ENCODE measurements around the gene ELANE. TPM values are rescaled to one million over a fixed set of nuclear protein-coding genes. Genes with fewer than 3 reads are reported as not detected.

Gene ELANE
- total RNA-seq, 2 experiments from 2014 or later: not detected

DNA sequence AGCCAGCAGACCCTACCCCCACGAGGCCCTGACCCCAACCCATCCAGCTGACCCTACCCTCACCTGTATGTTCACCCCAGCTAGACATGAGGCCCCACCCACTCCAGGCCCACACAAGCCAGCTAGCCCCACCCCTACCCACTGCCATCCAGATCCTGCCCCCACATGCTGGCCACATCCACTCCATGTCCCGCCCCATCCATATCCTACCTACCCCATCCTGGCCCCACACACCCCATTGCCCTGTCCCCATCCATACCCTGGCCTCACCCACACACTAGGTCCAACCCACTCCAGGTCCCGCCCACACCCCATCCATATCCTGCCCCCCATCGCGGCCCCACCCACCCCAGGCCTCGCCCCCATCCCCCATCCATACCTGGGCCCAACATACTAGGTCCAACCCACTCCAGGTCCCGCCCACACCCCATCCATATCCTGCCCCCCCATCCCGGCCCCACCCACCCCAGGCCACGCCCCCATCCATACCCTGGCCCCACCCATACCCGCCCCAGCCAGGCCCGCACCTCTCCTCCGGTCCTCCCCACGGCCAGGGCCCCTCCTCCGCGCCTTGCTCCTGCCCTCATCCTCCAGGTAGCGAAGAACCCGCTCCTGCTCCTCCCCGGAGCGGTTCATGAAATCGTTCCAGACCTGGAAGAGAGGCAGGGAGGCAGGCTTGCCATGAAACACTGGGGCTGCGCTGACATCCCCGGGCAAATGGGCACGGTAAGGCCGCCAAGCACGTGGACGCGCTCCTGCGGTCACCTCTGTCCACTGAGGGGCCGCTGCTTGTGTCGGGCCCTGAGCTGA lies 48.4 kb downstream of the ELANE start:
- H3K27ac Mint-ChIP-seq: no peak overlapping the region
- ATAC-seq (peak; percentile 72), DNase-seq (peak; percentile 58)
- H3K4me1 Mint-ChIP-seq: peaks cover 3% of the 10 kb centered on the region
- CTCF ChIA-PET: interaction anchor here (1.2 kb wide), 1 partner anchor 10 kb away, joined by 4 read pairs; no protein-coding TSS in a partner anchor
- H3K9me3 Mint-ChIP-seq (ENCODE audit: low read depth): no peaks in the 10 kb centered on the region
- H3K4me3 Mint-ChIP-seq: no peak overlapping the region
- H3K36me3 Mint-ChIP-seq: peaks cover 8% of the 10 kb centered on the region
- H3K27me3 Mint-ChIP-seq: no peaks in the 10 kb centered on the region

DNA sequence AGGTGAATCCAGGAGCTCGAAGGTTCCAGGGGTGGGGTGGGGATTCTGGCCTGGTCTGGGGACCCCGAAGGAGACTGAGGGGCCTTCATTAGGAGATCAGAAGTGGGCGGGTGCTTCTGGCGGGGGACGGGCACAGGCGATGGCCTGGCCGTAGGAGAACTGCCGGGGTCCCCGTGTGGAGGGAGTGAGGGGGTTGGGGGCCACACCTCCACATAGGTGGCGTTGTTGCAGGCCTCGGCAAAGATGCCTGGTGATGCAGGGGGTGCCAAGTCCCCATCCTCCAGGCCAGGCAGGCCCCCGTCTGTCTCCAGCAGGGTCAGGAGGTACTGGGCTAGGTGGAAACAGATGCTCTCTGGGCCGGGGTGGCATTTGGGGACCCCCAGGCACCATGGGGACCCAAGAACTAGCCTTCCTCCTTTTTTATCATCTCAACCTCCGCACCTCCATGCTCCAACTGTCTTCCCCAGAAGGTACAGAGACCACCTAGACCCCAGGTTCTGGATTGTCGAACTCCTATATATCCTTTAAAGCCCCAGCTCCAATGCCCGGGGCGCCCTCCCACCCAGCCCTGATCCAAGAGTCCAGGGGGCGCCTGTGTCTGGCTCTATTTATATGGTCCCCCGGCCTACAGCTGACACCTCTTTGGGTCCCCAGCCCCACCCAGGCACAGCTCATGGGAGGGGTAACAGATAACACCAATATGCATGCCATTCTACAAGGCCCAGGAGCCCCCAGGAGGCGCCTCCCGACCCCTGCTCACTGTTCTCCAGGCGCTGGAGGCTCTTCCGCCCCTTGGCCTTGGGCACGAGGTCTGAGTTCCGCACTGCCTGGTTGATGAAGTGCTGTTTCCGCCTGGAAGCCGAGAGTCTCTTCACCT lies 49.4 kb downstream of the ELANE start:
- H3K27ac Mint-ChIP-seq: no peak overlapping the region
- no peaks in the 10 kb centered on the region for H3K27me3 Mint-ChIP-seq
- DNase-seq (no peak), ATAC-seq (no peak)
- peaks cover 8% of the 10 kb centered on the region for H3K36me3 Mint-ChIP-seq
- CTCF ChIA-PET: interaction anchor here (1.0 to 1.2 kb wide), 2 partner anchors 8 to 9 kb away, joined by 3 to 4 read pairs; partner anchors contain the start of genes MED16 and RNU6-9
- no peaks in the 10 kb centered on the region for H3K9me3 Mint-ChIP-seq (ENCODE audit: low read depth)
- no peak overlapping the region for H3K4me3 Mint-ChIP-seq
- H3K4me1 Mint-ChIP-seq: peaks cover 4% of the 10 kb centered on the region

DNA sequence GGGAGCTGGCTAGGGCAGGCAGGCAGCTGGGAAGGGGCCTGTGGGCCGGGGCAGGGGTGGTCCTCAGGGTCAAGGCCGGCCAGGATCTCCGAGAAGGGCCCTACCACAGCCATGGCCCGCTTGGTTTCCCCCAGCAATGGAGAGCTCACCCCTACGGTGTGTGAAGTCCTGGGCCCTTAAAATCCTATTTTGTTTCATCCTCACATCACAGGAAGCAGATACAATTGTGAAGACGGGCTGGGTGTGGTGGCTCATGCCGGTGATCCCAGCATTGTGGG lies 49.9 kb downstream of the ELANE start:
- ATAC-seq: no peak
- DNase-seq: no peak
- H3K9me3 Mint-ChIP-seq (ENCODE audit: low read depth): no peaks in the 10 kb centered on the region
- H3K4me3 Mint-ChIP-seq: no peak overlapping the region
- H3K27me3 Mint-ChIP-seq: no peaks in the 10 kb centered on the region
- peaks cover 8% of the 10 kb centered on the region for H3K4me1 Mint-ChIP-seq
- peaks cover 5% of the 10 kb centered on the region for H3K36me3 Mint-ChIP-seq
- no peak overlapping the region for H3K27ac Mint-ChIP-seq
- CTCF ChIA-PET: interaction anchor here (1.0 kb wide), 1 partner anchor 9 kb away, joined by 3 read pairs; the partner anchor contains the start of genes MED16 and RNU6-9

DNA sequence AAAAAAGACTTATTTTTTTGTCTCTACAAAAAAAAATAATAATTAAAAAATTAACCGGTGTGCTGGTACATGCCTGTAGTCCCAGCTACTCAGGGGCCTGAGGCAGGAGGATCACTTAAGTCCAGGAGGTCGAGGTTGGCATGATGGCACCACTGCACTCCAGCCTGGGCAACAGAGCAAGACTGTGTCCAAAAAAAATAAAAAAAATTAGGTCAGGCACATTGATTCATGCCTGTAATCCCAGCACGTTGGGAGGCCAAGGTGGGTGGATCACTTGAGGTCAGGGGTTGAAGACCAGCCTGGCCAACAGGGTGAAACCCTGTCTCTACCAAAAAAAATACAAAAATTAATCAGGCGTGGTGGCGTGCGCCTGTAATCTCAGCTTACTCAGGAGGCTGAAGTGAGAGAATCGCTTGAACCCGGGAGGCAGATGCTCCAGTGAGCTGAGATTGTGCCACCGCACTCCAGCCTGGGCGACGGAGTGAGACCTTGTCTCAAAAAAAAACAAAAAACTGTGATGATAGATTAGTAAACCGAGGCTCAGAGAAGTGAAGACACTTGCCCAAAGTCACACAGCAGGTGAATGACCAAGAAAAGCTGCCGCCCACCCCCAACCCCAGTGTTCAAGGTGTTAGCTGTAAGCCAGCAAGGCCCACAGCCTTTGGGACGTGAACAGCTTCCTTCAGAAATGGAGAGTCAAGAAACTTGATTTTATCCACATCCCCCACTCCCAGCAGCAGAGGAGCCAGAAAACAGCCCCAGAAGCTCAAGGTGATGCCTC lies 50.5 kb downstream of the ELANE start:
- peaks cover 13% of the 10 kb centered on the region for H3K4me1 Mint-ChIP-seq
- CTCF ChIA-PET: interaction anchor here (1.0 kb wide), 1 partner anchor 9 kb away, joined by 3 read pairs; the partner anchor contains the start of genes MED16 and RNU6-9
- H3K4me3 Mint-ChIP-seq: no peak overlapping the region

DNA sequence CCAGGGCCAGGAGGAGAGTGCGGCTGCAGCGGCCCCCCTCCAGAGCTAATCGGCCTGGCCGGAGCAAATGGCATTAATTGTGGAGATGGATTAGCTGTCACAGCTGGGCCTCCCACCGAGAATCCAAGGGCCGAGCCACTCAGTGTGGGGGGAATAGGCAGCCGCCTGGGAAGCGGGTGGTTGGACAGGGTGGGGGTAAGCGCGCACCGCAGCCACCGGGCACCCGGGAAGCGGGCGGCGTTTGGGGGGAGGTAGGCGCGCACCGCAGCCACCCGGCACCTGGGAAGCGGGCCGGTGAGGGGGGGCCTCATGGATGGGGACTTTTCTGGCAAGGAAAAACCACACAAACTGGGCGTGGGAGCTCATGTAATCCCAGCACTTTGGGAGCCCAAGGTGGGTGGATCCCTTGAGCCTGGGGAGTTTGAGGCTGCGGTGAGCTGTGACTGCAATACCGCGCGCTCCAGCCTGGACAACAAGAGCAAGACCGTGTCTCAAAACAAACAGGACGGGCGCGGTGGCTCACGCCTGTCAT lies 51.2 kb downstream of the ELANE start:
- Mint-ChIP-seq H3K27me3 (no peaks in the 10 kb centered on the region), H3K4me1 (peaks cover 20% of the 10 kb centered on the region), H3K9me3 (ENCODE audit: low read depth) (no peaks in the 10 kb centered on the region), H3K4me3 (no peak overlapping the region), H3K27ac (no peak overlapping the region), H3K36me3 (peaks cover 4% of the 10 kb centered on the region)
- DNase-seq: no peak
- CTCF ChIA-PET: interaction anchor here (7.8 kb wide), 1 partner anchor 39 kb away, joined by 57 read pairs; no protein-coding TSS in a partner anchor
- no peak for ATAC-seq

More for the DNA sequence above, 50.5 kb downstream of the ELANE start:
- DNase-seq (no peak), ATAC-seq (no peak)
- no peaks in the 10 kb centered on the region for H3K9me3 Mint-ChIP-seq (ENCODE audit: low read depth)
- H3K27me3 Mint-ChIP-seq: no peaks in the 10 kb centered on the region
- no peak overlapping the region for H3K27ac Mint-ChIP-seq
- peaks cover 4% of the 10 kb centered on the region for H3K36me3 Mint-ChIP-seq

DNA sequence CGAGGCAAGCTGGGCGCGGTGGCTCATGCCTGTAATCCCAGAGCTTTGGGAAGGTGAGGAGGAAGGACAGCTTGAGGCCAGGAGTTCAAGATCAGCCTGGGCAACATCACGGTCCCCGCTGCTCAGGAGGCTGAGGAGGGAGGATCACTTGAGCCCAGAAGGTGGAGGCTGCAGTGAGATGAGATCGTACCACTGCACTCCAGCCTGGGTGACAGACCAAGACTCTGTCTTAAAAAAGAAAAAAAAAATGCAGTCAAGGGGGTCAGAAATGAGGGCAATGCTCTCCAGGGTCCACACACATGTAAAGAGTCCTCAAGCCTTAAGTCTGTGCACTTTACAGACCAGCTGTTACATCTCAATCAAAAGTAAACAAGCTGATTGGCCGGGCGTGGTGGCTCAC lies 52.4 kb downstream of the ELANE start:
- no peak overlapping the region for H3K27ac Mint-ChIP-seq
- DNase-seq: no peak

More for the DNA sequence above, 52.4 kb downstream of the ELANE start:
- no peak for ATAC-seq
- Mint-ChIP-seq H3K4me3 (no peak overlapping the region), H3K27me3 (no peaks in the 10 kb centered on the region), H3K36me3 (peaks cover 4% of the 10 kb centered on the region), H3K9me3 (ENCODE audit: low read depth) (no peaks in the 10 kb centered on the region), H3K4me1 (peaks cover 32% of the 10 kb centered on the region)
- CTCF ChIA-PET: interaction anchor here (1.4 to 7.8 kb wide), 3 partner anchors 11 to 80 kb away, joined by 3 to 57 read pairs (median 5); partner anchors contain the start of genes MED16, RNU6-9 and WDR18

Small RNA genes lying within 50 kb of the gene (microRNA-seq; reads per million reads assigned to microRNA genes)
- gene MIR3187 (70.2 reads per million, percentile 63 among the genes with 10 or more reads in this experiment), gene MIR4745 (17.4 reads per million, percentile 41 among the genes with 10 or more reads in this experiment)

Other genes starting within 250 kb of the ELANE start
- gene POLRMT, start 218.8 kb upstream of the ELANE start, total RNA-seq: 10 to 100 TPM; 65.0 to 68.1 TPM
- gene FGF22, start 212.4 kb upstream of the ELANE start, total RNA-seq: not detected
- 10 to 100 TPM; 76.9 to 83.0 TPM for gene RNF126, start 189.1 kb upstream of the ELANE start, total RNA-seq
- 1 to 10 TPM; 2.2 to 3.1 TPM for gene FSTL3, start 175.9 kb upstream of the ELANE start, total RNA-seq
- under 1 TPM in 1 of 2 experiments, not detected in 1; 0.59 TPM for gene PRSS57, start 156.9 kb upstream of the ELANE start, total RNA-seq
- gene PALM, start 143.4 kb upstream of the ELANE start, total RNA-seq: not detected
- gene MISP, start 101.2 kb upstream of the ELANE start, total RNA-seq: not detected
- gene PTBP1, start 54.9 kb upstream of the ELANE start, total RNA-seq: 100 to 1,000 TPM; 481 to 631 TPM
- not detected for gene PLPPR3, start 30.3 kb upstream of the ELANE start, total RNA-seq
- not detected for gene AZU1, start 24.5 kb upstream of the ELANE start, total RNA-seq
- not detected for gene PRTN3, start 11.3 kb upstream of the ELANE start, total RNA-seq
- 1 to 10 TPM in 1 of 2 experiments, under 1 TPM in 1; 0.66 to 1.5 TPM for gene CFD, start 7.4 kb downstream of the ELANE start, total RNA-seq
- gene MED16, start 40.9 kb downstream of the ELANE start, total RNA-seq: 10 to 100 TPM; 47.7 to 70.6 TPM
- not detected for gene RNU6-9, start 41.2 kb downstream of the ELANE start, total RNA-seq
- gene R3HDM4, start 60.9 kb downstream of the ELANE start, total RNA-seq: 10 to 100 TPM; 63.7 to 73.7 TPM
- 1 to 10 TPM in 1 of 2 experiments, under 1 TPM in 1; 0.66 to 1.1 TPM for gene KISS1R, start 65.0 kb downstream of the ELANE start, total RNA-seq
- gene ARID3A, start 73.7 kb downstream of the ELANE start, total RNA-seq: 10 to 100 TPM; 30.6 to 35.9 TPM
- 10 to 100 TPM; 64.5 to 87.9 TPM for gene WDR18, start 132.0 kb downstream of the ELANE start, total RNA-seq
- gene GRIN3B, start 148.1 kb downstream of the ELANE start, total RNA-seq: not detected
- 100 to 1,000 TPM; 172 to 212 TPM for gene TMEM259, start 168.8 kb downstream of the ELANE start, total RNA-seq
- gene RNU6-2, start 169.2 kb downstream of the ELANE start, total RNA-seq: not detected
- gene CNN2, start 174.3 kb downstream of the ELANE start, total RNA-seq: 100 to 1,000 TPM; 295 to 296 TPM
- gene ABCA7, start 187.8 kb downstream of the ELANE start, total RNA-seq: 10 to 100 TPM; 62.7 to 72.9 TPM
- gene ARHGAP45, start 214.9 kb downstream of the ELANE start, total RNA-seq: 100 to 1,000 TPM; 361 to 481 TPM
- 100 to 1,000 TPM; 173 to 206 TPM for gene POLR2E, start 243.1 kb downstream of the ELANE start, total RNA-seq